K562 (cell line): Measurements from ENCODE around the gene ZDHHC17. TPM values are rescaled to one million over a fixed set of nuclear protein-coding genes. Genes with fewer than 3 reads are reported as not detected.

Experiments used
- ATAC-seq: fragments of 200-7000 bp; cut with Tn5 transposase; 3 replicates; pipeline ENCODE4 v1.9.1; 2020; ENCODE audit warnings: moderate library complexity
- BruUV-seq: library from RNA; stranded (reverse); fragments of 400-500 nt; replicated peaks from 2 replicates; lab custom pipeline; 2021; lab: Mats Ljungman, UMichigan
- CTCF ChIA-PET: fragments of 300-600 bp; formaldehyde crosslinking; extraction: SDS; loops from one replicate; lab custom pipeline; 2021; ENCODE audit warnings: low intra/inter-chr PET ratio; lab: Yijun Ruan, JAX
- POLR2A ChIA-PET: fragments of 300-600, 350-650 bp; sonication (Branson Sonifier 250); formaldehyde crosslinking; extraction: SDS; loops from one replicate; lab custom pipeline; 2021; ENCODE audit warnings: antibody characterized with exemption, inconsistent platforms; lab: Yijun Ruan, JAX
- DNase-seq, 4 experiments: peaks; one replicate each; pipeline versions ENCODE4 v3.0.0 to v3.0.0-alpha.2; 2011 to 2018; ENCODE audit warnings: low spot score in 3 of 4, mixed read lengths in 3 of 4; ENCODE audit errors: extremely low read depth in 1 of 4
- FAIRE-seq: peaks from 2 replicates; lab custom pipeline; 2011; peaks lifted over from hg19 to GRCh38; lab: Jason Lieb, UNC
- H2AFZ ChIP-seq: 2 replicates; pipeline ENCODE4 v1.6.0; 2011; ENCODE audit warnings: low read depth, low read length, control low read depth, inconsistent platforms
- H3K27ac ChIP-seq: fragments of 200-600 bp; 3 replicates; pipeline ENCODE4 v1.8.0; 2011; ENCODE audit warnings: low read depth, mild to moderate bottlenecking, control low read depth, inconsistent platforms, low read length, moderate library complexity, mixed read lengths; ENCODE audit errors: extremely low read depth
- H3K27me3 ChIP-seq, 2 experiments: fragments of 300-600 bp in 1 of 2; 2 replicates in 1 of 2; 3 replicates in 1 of 2; pipeline versions ENCODE4 v1.6.0 to v1.8.0; 2011; ENCODE audit warnings: inconsistent platforms in 2 of 2, low read length in 2 of 2, mild to moderate bottlenecking in 1 of 2, mixed read lengths in 1 of 2, moderate library complexity in 1 of 2; ENCODE audit not compliant: control insufficient read depth in 2 of 2, insufficient read depth in 2 of 2
- H3K36me3 ChIP-seq: fragments of 300-600 bp; 3 replicates; pipeline ENCODE4 v1.8.0; 2011; ENCODE audit warnings: mild to moderate bottlenecking, low read length, inconsistent platforms; ENCODE audit not compliant: control insufficient read depth, insufficient read depth
- H3K4me1 ChIP-seq, 2 experiments: fragments of 200-600 bp in 1 of 2; replicated peaks in 1 of 2; 2 replicates in 1 of 2; 3 replicates in 1 of 2; pipeline versions ENCODE4 v1.5.1 to v1.8.0; 2011; ENCODE audit warnings: inconsistent platforms in 2 of 2, low read length in 2 of 2, mild to moderate bottlenecking in 1 of 2, mixed read lengths in 1 of 2, moderate library complexity in 1 of 2; ENCODE audit not compliant: control insufficient read depth in 2 of 2, insufficient read depth in 2 of 2
- H3K4me2 ChIP-seq: 2 replicates; pipeline ENCODE4 v1.6.1; 2011; ENCODE audit warnings: low read length, control low read depth, inconsistent platforms, mixed read lengths; ENCODE audit not compliant: insufficient read depth
- H3K4me3 ChIP-seq: fragments of 200-600 bp; sonication (generic), shearing (Covaris generic); 2 replicates; pipeline ENCODE4 v1.5.1; 2016; ENCODE audit warnings: control low read depth, inconsistent platforms
- H3K79me2 ChIP-seq: fragments of 200-600 bp; 3 replicates; pipeline ENCODE4 v1.8.0; 2011; ENCODE audit warnings: low read length, inconsistent platforms; ENCODE audit not compliant: control insufficient read depth, insufficient read depth
- H3K9ac ChIP-seq, 2 experiments: 2 replicates each; pipeline versions ENCODE4 v1.6.0 to v1.6.1; 2011; ENCODE audit warnings: low read depth in 2 of 2, low read length in 2 of 2, control low read depth in 1 of 2, inconsistent platforms in 1 of 2, mild to moderate bottlenecking in 1 of 2, mixed read lengths in 1 of 2; ENCODE audit not compliant: insufficient read depth in 1 of 2
- H3K9me1 ChIP-seq: one replicate; pipeline ENCODE4 v1.6.0; 2011; ENCODE audit warnings: inconsistent platforms, mild to moderate bottlenecking, low read length, moderate library complexity; ENCODE audit not compliant: control insufficient read depth, insufficient read depth
- H3K9me3 ChIP-seq: replicated peaks from 2 replicates; pipeline ENCODE4 v1.5.1; 2011; ENCODE audit warnings: low read depth, low read length, inconsistent platforms; ENCODE audit not compliant: control insufficient read depth, insufficient read depth
- H4K20me1 ChIP-seq: replicated peaks from 2 replicates; pipeline ENCODE4 v1.6.1; 2011; ENCODE audit warnings: low read length, inconsistent platforms, mixed read lengths; ENCODE audit not compliant: control insufficient read depth, insufficient read depth
- ARID2 ChIP-seq: fragments of 450-650 bp; IDR thresholded peaks from 2 replicates; pipeline ENCODE4 v1.6.1; 2017; ENCODE audit warnings: antibody characterized with exemption, mild to moderate bottlenecking
- CBFA2T2 ChIP-seq: fragments of 450-650 bp; conservative IDR thresholded peaks from 2 replicates; pipeline ENCODE4 v1.6.1; 2017; ENCODE audit warnings: mild to moderate bottlenecking
- CBFA2T3 ChIP-seq: fragments of 450-650 bp; IDR thresholded peaks from 2 replicates; pipeline ENCODE4 v1.6.1; 2017
- FOS ChIP-seq: IDR thresholded peaks from 3 replicates; pipeline ENCODE4 v1.6.1; 2011; ENCODE audit not compliant: insufficient read length; ENCODE audit errors: extremely low read depth
- FOXM1 ChIP-seq, 2 experiments: fragments of 450-650 bp in 1 of 2; sonication (generic) in 1 of 2; formaldehyde crosslinking in 1 of 2; IDR thresholded peaks; 2 replicates each; pipeline versions ENCODE4 v1.6.1 to v1.9.0; 2017 to 2022; ENCODE audit warnings: low read depth in 2 of 2, mild to moderate bottlenecking in 2 of 2, missing genetic modification reagents in 1 of 2, moderate library complexity in 1 of 2
- LEF1 ChIP-seq: fragments of 450-650 bp; IDR thresholded peaks from 2 replicates; pipeline ENCODE4 v1.6.1; 2016; ENCODE audit warnings: mild to moderate bottlenecking
- MEIS2 ChIP-seq: fragments of 450-650 bp; IDR thresholded peaks from 2 replicates; pipeline ENCODE4 v1.6.1; 2014; ENCODE audit warnings: mild to moderate bottlenecking; ENCODE audit not compliant: partially characterized antibody
- NCOR1 ChIP-seq: fragments of 450-650 bp; IDR thresholded peaks from 2 replicates; pipeline ENCODE4 v1.6.1; 2016; ENCODE audit warnings: mild to moderate bottlenecking, moderate library complexity
- NRF1 ChIP-seq, 2 experiments: fragments of 450-650 bp; IDR thresholded peaks in 1 of 2; conservative IDR thresholded peaks in 1 of 2; 2 replicates each; pipeline ENCODE4 v1.6.1; 2014; ENCODE audit warnings: mild to moderate bottlenecking in 2 of 2
- PHF8 ChIP-seq: fragments of 200-600 bp; sonication (generic); IDR thresholded peaks from 2 replicates; pipeline ENCODE4 v1.6.1; 2012; ENCODE audit warnings: mixed run types, mild to moderate bottlenecking, inconsistent platforms, low read length, moderate library complexity, borderline replicate concordance
- STAT5A ChIP-seq: IDR thresholded peaks from 2 replicates; pipeline ENCODE4 v1.6.1; 2012; ENCODE audit warnings: low read length, inconsistent platforms, borderline replicate concordance
- WHSC1 ChIP-seq: IDR thresholded peaks from one replicate; pipeline ENCODE4 v1.6.1; 2012; ENCODE audit warnings: low read length, control low read depth, inconsistent platforms
- ZNF24 ChIP-seq: fragments of 450-650 bp; IDR thresholded peaks from 2 replicates; pipeline ENCODE4 v1.6.1; 2016
- ZNF431 ChIP-seq: sonication (generic); formaldehyde crosslinking; IDR thresholded peaks from 2 replicates; pipeline ENCODE4 v1.8.0; 2022; ENCODE audit warnings: mild to moderate bottlenecking, missing genetic modification reagents
- ZSCAN29 ChIP-seq: fragments of 450-650 bp; IDR thresholded peaks from 2 replicates; pipeline ENCODE4 v1.6.1; 2017
- ZSCAN32 ChIP-seq: fragments of 450-650 bp; formaldehyde crosslinking; IDR thresholded peaks from 2 replicates; pipeline ENCODE4 v1.4.0; 2020; ENCODE audit warnings: mild to moderate bottlenecking, moderate library complexity
- WGBS: fragments of 100-300 bp; shearing (Covaris generic); methylation state at CpG from one replicate; pipeline ENCODE4 v1.1.6; 2016; ENCODE audit warnings: low coverage, mixed read lengths; ENCODE audit not compliant: insufficient coverage; ENCODE audit errors: missing lambda C conversion rate; 5-methylcytosine and 5-hydroxymethylcytosine counted together
- in situ Hi-C: fragments of 300-500 bp; cut with MboI; formaldehyde crosslinking; loops from 4 replicates; pipeline ENCODE4 v1.15.0; 2018; ENCODE audit warnings: inconsistent platforms, mixed read lengths
- intact Hi-C: fragments of 100-400 bp; cut with micrococcal nuclease; formaldehyde crosslinking; loops from 2 replicates; pipeline ENCODE4 v1.14.2; 2022
- polyA plus RNA-seq, 8 experiments: library from polyadenylated mRNA; depleted of rRNA in 4 of 8; stranded (reverse) in 5 of 8; unstranded in 3 of 8; fragments of >200 nt; fragmentation: Nextera tagmentation in 2 of 8; fragmentation: Illumina TruSeq in 1 of 8; extraction: Ambion mirVana in 2 of 8; extraction: Trizol in 1 of 8; gene quantifications; 2 replicates each; pipeline versions ENCODE4 v1.2.1 to v1.2.3, GENCODE V29; 2011 to 2014; ENCODE audit warnings: inconsistent platforms in 1 of 8, missing spikeins in 1 of 8
- total RNA-seq, 7 experiments: library from RNA; depleted of rRNA in 6 of 7; stranded (reverse); fragments of >200 nt in 6 of 7; fragmentation: Illumina TruSeq in 2 of 7; extraction: Trizol in 2 of 7; gene quantifications; 2 replicates each; pipeline versions ENCODE4 v1.2.1 to v1.2.3, GENCODE V29; 2011 to 2021; ENCODE audit warnings: low replicate concordance in 1 of 7
- TF ChIP-seq, protein P1 (sequence below): sonication (generic); formaldehyde crosslinking; IDR thresholded peaks from 2 replicates; pipeline ENCODE4 v1.5.0; 2020; ENCODE audit warnings: missing genetic modification reagents
- TF ChIP-seq, protein P2 (sequence below): fragments of 200-800 bp; sonication (Bioruptor generic); IDR thresholded peaks from 2 replicates; pipeline ENCODE4 v1.6.1; 2017; ENCODE audit warnings: missing genetic modification characterization, missing compliant biosample characterization
- TF ChIP-seq, protein P3 (sequence below): fragments of 450-650 bp; IDR thresholded peaks from 2 replicates; pipeline ENCODE4 v1.6.1; 2016

ZDHHC17 gene
- total and polyA plus RNA-seq, 9 of the 15 experiments (the other 6 are each of a cell fraction or from before 2014, with no cell fraction given) = 6.7 to 66.0 (median 27.5) TPM

DNA sequence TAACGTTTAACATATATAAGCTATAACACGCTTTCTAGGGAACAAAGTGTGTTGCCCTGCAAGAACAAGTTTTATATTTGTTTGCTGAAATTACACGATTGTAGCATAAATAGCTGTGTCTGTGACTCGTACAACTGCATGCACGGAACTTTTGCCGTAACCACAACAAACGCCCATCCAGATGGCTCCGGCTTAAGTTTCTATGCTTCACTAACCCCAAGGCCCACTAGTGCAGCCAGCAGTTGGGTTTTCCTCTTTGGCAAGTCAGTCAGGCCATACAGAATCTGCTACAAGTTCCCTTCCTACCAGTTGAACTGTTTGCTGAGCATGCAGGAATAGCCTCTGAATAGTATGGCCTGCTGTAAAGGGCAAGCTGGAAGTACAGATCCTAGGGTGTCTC lies 102.8 kb downstream of the ZDHHC17 start (continued):
- TF ChIP-seq, protein P1, sequence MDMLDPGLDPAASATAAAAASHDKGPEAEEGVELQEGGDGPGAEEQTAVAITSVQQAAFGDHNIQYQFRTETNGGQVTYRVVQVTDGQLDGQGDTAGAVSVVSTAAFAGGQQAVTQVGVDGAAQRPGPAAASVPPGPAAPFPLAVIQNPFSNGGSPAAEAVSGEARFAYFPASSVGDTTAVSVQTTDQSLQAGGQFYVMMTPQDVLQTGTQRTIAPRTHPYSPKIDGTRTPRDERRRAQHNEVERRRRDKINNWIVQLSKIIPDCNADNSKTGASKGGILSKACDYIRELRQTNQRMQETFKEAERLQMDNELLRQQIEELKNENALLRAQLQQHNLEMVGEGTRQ (CRISPR knock-in tag) = no peak
- TF ChIP-seq, protein P2, sequence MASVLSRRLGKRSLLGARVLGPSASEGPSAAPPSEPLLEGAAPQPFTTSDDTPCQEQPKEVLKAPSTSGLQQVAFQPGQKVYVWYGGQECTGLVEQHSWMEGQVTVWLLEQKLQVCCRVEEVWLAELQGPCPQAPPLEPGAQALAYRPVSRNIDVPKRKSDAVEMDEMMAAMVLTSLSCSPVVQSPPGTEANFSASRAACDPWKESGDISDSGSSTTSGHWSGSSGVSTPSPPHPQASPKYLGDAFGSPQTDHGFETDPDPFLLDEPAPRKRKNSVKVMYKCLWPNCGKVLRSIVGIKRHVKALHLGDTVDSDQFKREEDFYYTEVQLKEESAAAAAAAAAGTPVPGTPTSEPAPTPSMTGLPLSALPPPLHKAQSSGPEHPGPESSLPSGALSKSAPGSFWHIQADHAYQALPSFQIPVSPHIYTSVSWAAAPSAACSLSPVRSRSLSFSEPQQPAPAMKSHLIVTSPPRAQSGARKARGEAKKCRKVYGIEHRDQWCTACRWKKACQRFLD (CRISPR knock-in tag) = no peak
- TF ChIP-seq ARID2 (no peak), FOS (no peak), ZSCAN32 (CRISPR knock-in tag) (no peak), ZSCAN29 (no peak), ZNF431 (CRISPR knock-in tag) (no peak), WHSC1 (no peak), LEF1 (no peak)

DNA sequence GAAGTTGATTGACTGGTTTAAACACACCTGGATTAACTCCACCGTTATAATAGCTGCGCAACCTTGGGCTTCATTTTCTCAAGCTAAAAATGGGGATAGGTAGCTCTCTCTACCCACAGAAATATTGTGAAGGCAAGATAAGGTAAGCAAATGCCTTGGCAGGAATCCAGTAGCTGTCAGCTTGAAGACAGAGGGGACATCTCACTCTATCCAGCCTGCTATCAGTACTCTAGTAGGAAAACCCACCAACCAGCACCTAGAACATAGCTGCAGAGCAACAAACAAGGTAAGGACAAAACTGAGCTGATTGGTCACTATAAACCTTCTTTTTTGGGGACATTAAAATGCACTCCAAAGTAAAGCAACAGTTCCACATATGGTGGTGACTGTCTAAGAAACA lies 107.2 kb downstream of the ZDHHC17 start:
- H3K4me1 ChIP-seq = peaks cover 6 to 14% of the 10 kb centered on the region in 2 experiments; a peak in 3 of 5 replicates
- ChIA-PET CTCF (no interaction called here), POLR2A (interaction anchor here (0.6 to 0.8 kb wide), 3 partner anchors 15 to 68 kb away, joined by 3 read pairs; no protein-coding TSS in a partner anchor)
- H4K20me1 ChIP-seq = no peaks in the 10 kb centered on the region
- intact Hi-C loops (no loop called here), in situ Hi-C loops (no loop called here)
- 0% methylated on average over 2 of the region's 2 CpGs for WGBS
- H3K9ac ChIP-seq = no peak overlapping the region
- peak; percentile 90 for ATAC-seq
- peak; percentile 92 for FAIRE-seq
- DNase-seq = peak; percentile 82 to 90 (median 86)
- H3K36me3 ChIP-seq = no peaks in the 10 kb centered on the region
- H3K4me3 ChIP-seq = no peak overlapping the region
- peak overlapping the region; percentile 54 for H2AFZ ChIP-seq
- H3K27me3 ChIP-seq = no peaks in the 10 kb centered on the region
- H3K9me1 ChIP-seq = no peaks in the 10 kb centered on the region
- no TSS peak for BruUV-seq
- H3K9me3 ChIP-seq = no peaks in the 10 kb centered on the region
- H3K27ac ChIP-seq = no peak overlapping the region
- H3K79me2 ChIP-seq = no peaks in the 10 kb centered on the region
- peak overlapping the region; percentile 59 for H3K4me2 ChIP-seq
- TF ChIP-seq STAT5A = peak; percentile 19; the same call in 1 of the 2 replicates
- TF ChIP-seq CBFA2T2 = peak; percentile 25; the same call in 1 of the 2 replicates
- peak; percentile 97 for TF ChIP-seq MEIS2
- 0 out of 2 replicates have a peak, but pooled peaks have one; percentile 11 for TF ChIP-seq FOXM1 (IDR thresholded peaks at IDR 0.05; ENCODE audit: low read depth)
- no peak for TF ChIP-seq FOXM1 (CRISPR knock-in tag; IDR thresholded peaks at IDR 0.05; ENCODE audit: low read depth)
- TF ChIP-seq CBFA2T3 = peak; percentile 66
- TF ChIP-seq, protein P2 (CRISPR knock-in tag) = 0 out of 2 replicates have a peak, but pooled peaks have one; percentile 46
- TF ChIP-seq PHF8 = no peak
- TF ChIP-seq, protein P3, sequence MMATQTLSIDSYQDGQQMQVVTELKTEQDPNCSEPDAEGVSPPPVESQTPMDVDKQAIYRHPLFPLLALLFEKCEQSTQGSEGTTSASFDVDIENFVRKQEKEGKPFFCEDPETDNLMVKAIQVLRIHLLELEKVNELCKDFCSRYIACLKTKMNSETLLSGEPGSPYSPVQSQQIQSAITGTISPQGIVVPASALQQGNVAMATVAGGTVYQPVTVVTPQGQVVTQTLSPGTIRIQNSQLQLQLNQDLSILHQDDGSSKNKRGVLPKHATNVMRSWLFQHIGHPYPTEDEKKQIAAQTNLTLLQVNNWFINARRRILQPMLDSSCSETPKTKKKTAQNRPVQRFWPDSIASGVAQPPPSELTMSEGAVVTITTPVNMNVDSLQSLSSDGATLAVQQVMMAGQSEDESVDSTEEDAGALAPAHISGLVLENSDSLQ = peak; percentile 93
- TF ChIP-seq NCOR1 = peak; percentile 22; the same call in 1 of the 2 replicates
- no peak for TF ChIP-seq ZNF24
- TF ChIP-seq NRF1 (conservative IDR thresholded peaks at IDR 0.05 in 1 of 2, IDR thresholded peaks at IDR 0.05 in 1 of 2) = peak; percentile 14 to 38; a peak in 2 of 4 replicates
